ENCODE results near the gene HERC2.

Gene HERC2

DNA sequence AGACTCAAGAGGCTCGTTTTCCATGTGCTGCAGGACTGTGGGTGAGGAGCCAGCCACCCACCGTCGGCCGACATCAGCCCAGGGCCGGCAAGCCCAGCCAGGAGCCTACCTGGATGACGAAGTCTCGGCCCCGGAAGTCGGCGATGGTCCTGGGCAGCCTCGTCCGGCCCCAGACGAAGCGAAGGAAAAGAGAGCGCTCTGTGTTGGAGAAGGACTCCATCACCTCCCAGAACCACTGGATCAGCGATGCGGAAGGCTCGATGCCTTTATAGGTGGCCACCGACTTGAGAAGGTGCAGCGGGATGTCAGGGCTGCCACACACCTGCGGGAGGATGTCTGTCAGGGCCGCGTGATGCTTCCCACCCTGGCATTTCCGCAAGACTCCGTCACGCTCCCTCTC is 209.0 kb downstream of the HERC2 start:
- DNase-seq (ENCODE audit: low spot score), result no peak

DNA sequence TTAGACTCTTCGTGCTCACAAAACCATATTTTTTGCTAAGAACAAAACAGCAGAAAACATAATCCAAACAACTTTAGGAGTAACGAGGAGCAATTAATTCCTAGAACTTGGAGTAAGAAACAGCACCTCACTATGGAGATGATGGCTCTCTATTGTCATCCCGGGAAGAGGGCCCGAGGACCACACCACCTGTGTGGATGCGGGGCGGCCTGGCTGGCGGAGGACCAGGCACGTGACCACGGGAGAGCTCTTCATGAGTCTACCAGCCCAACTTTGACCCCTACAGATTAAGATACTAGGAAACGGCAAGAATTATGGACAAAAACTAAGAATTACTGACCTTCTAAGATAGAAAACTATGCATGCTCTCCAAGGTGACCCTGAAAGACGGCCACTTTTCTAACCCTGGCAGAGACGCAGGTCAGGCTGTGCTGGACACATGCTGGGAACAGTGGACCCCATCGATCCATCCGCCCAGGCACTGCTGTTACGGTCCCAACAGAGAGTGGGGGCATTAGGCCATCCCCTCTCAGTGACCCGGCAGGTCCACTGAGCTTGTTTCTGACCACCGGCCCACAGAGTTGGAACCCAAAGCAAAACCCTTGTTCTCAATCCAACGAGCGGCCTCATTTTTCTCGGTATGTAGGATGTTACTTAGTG is 209.7 kb downstream of the HERC2 start:
- no peak for DNase-seq (ENCODE audit: low spot score)

DNA sequence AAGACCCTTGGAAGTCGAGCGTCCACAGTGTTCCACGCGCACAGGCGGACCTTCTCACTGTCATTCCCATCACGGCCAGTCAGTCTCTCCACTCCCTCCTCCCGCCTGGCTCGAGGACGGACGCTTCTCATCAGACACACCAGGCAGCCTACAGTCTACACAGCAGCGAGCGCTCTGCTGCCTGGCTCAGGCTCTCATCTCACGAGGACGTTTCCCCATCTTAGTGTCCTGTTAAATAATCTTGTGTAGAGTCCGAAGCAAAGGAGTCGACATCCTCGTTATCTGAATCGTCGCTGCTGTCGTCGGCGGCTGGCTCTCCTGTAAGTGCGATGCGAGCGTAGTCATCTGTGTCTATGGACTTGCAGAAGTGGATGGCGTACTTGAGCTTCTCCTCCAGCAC is 210.4 kb downstream of the HERC2 start:
- no peak for DNase-seq (ENCODE audit: low spot score)

DNA sequence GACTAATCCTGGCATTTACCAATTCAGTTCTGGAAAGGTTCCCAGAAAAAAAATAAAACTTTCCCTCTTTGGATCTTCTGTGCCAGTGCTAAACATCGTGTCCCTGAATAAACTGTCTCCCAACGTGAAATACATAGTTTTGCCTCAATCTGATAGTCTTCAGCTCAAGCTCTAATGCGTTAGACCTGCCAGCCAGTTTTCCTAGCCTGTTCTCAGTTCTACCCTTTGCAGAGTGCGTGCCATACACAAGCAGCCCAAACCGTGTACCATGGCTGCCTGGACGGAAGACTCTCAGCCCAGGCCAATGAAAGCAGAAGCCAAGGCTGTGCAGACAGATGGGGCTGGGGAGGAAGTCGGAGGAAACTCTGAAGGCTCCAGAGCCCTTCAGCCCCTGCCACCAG is 211.5 kb downstream of the HERC2 start:
- DNase-seq (ENCODE audit: low spot score), result no peak

DNA sequence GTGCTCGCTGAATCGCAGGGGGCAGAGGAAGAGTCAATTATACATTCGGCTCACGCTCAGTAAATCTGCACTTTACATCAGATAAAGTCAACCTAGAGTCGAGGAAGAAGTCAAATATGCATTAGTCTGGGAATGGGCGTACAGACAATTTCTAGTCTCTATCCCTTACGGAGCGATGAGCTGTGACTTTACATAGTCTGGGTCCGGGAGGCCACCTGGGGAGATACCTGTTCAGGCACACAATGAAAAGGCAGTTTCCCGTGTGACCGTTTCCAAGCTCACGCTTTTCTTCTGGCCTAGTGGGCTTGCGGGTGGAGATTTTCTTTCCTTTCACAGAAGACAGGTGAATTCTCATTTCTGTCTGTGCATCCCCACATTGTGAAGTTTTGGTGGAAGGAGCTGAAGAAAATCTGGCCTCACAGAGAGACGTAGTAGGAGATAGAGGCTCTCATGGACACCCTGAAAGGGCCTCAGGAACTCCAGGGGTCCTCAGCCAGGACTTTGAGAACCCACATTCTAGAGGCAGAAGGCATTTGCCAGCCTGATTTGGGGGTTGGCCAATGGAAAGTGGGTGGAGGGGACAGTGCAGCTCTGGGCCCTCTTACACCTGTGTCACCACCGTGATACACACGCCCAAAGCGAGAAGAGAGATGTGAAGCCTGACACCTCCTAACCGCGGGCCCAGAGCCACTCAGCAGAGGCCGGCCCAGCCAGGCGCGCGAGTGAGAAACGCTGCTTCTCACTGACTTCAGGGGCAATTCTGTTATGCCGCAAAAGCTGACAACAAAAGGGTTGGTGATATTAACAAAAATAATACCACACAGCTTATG is 212.1 kb downstream of the HERC2 start:
- no peak for DNase-seq (ENCODE audit: low spot score)

DNA sequence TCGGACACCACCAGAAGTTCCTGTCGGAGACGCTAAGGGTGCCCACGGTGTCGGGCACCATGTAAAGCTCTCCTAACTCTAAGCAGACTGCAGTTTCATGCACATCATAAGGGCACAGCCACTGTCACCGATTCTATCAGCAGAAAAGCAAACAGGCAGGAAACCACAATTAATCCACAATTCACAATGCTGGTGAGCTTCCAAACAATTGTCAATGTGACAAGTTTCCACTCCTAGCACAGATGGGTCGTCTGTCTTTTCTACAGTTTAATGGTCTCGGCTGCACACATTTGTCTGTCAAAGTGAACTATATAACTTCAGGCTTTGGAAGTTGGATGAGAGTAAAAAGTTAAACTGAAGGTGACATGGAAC is 214.1 kb downstream of the HERC2 start:
- no peak for DNase-seq (ENCODE audit: low spot score)

DNA sequence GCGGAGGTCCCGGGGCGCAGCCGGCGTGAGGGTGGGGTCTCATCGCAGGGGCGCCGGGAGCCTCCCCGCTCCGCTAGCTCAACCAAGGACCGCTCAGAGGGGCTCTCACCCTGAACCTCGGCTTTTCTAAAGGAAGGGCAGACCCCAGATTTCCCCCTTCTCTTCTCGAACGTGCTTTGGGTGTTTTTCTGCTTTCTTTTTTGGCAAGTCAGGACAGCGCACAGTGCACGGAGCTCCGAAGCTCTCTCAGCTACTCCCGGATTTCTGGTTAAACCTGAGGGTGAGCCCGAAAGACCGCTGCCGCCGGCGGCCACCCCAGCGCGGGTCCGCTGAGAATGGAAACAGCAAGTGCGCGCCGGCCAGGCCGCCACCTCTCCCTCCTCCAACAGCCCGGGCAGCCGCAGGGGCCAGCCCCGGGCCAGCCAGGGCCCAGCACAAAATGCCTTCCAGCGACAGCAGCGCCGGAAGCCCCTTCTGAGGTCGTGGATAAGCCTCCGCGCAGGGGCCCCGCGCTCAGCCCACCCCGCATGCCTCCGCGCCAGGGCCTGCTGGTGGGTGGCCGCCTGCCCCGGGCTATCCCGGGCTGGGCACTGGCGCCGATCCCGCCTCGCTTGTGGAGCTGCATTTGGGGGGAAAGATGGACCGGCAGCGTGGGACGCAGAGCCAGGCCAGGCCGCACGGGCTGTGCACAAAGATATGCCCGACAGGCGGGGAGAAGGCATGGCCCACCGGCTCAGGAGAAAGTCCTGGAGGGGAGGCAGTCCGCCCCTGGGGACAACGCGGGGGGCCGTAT is 214.7 kb downstream of the HERC2 start:
- no peak for DNase-seq (ENCODE audit: low spot score)

DNA sequence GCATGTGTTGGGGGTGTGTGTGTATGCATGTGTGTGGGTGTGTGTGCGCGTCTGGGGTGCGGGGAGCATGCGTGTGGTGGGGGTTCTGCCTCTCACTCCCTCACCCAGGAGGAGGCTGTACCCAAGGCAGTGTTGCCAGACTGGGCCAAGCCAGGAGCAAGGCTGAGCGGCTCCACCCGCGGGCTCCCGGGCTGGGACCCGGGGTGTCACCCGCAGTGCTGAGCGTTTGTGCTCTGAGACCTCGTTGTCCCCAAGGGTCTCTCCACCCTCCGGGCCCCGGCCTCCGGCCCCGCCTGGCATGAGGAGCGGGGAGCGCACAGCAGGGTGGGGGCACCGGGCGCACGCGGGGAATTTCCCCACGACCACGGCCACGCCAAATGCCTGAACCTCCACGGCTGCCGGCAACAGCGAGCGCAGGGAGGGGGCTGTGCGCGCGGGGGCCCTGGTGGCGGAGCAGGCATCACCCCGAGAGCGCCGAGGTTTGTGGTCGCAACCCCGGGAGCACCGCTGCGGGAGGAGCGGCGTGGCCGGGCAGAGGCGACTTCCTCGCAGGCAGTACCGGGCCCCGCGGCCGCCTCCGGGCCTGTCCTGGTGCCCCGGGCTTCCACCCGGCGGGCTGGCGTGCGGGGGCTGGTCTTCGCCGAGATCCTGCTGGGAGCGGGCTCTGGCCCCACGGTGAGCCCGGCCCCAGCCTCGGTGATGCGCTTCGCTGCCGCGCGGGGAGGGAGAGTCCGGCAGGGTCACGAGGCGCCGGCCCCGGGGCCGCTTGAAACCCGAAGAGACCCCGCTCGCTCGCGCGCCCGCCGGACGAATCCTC is 215.5 kb downstream of the HERC2 start:
- no peak for DNase-seq (ENCODE audit: low spot score)

DNA sequence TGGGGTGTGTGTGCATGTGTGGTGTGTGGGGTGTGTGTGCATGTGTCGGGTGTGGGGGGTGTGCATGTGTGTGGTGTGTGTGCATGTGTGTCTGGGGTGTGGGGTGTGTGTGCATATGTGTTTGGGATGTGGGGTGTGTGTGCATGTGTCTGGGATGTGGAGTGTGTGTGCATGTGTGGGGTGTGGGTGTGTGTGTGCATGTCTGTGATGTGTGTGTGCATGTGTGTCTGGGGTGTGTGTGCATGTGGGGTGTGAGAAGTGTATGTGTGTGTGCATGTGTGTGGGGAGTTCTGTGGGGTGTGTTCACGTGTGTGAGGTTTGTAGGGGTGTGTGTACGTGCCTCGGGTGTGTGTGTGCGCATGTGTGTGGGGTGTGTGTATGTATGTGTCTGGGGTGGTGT is 216.2 kb downstream of the HERC2 start:
- DNase-seq (ENCODE audit: low spot score), result no peak

DNA sequence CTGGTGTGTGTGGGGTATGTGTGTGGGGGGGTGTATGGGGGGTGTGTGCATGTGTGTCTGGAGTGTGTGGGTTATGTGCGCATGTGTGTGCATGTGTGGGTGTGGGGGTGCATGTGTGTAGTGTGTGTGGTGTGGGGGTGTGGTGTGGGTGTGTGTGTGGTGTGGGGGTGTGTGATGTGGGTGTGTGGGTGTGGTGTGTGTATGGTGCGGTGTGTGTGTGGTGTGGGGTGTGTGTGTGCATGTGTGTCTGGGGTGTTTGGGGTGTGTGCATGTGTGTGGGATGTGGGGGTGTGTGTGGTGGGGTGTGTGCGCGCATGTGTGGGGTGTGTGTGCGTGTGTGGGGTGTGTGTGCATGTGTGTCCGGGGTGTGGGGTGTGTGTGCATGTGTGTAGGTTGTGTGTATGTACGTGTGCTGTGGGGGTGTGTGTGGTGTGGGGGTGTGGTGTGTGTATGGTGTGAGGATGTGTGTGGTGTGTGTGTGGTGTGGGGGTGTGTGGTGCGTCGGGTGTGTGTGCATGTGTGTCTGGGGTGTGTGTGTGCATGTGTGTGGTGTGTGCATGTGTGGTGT is 216.7 kb downstream of the HERC2 start:
- no peak for DNase-seq (ENCODE audit: low spot score)

DNA sequence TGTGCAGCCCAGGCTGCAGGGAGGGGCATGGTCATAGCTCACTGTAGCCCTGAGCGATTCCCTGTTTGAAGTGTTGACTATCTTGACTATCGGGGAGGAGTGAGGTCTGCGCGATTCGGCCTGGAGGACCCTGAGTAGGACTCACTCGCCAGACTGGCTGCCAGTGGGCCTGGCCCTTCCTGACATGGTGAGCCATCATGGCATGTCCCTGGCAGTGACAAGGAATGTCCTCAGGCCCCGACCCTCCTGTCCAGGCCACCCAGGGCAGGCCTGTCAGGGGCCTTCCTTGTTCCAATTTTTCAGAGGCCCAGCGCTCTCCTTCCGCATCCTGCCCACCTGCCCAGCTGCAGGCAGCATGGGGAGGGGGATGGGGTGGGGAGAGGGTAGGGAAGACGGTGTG is 217.7 kb downstream of the HERC2 start:
- DNase-seq (ENCODE audit: low spot score), result no peak

DNA sequence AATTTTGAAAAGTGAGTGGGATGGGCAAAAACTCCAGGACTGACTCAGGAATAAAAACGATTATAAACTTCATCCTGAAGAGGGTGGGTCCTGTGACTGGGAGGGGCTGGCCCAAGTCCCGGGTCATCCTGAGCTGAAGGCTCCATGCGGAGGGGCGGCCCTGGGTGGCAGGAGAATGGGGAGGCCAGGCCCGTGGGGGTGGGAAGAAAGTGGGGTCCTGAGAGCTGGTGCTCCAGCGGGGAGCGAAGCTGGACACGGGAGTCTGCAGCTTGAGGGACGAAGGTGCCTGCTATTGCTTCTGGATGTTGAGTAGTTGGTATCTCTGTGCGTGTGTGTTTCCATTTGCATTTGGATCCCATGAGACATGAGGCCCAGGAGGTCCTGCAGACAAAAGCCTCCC is 218.1 kb downstream of the HERC2 start:
- no peak for DNase-seq (ENCODE audit: low spot score)

DNA sequence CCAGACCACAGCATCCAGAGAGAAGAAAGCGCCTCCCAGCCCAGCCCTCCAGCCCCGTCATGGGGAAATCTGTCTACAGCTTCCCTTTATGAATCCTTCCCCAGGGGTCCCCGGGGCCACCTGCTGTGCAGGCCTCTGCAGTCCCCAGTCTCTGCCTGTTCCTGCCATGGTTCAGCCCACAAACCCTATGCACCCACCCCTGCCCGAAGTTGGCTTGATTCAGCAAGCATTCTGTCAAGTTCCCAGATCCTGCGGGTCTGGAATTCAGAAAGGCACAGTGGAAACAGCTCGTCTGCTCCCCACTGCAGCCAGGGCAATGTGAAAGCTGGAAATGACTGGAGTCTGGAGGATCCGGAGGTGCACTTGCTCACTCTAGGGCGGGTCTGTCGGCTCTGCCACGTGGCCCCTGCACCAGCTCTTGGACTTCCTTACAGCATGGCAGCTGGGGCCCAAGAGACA is 220.0 kb downstream of the HERC2 start:
- DNase-seq (ENCODE audit: low spot score), result no peak

DNA sequence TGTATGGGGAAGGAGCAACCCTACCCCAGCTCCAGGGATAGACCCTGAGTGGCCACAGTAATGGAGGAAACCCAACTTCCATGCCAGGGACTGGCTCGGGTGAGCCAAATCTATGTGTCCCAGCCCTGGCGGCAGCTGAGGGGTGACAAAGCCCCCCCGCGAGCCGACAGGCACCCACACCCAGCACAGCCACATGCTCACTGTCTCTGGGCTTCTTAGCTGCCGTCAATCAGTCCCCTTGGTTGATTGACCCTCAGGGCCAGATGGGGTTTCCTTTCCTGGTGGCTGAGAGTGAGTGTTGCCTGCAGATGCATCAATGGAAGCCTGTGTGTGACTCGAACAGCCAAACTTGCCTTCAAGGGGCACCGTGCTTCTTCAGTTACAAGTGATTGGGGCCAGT is 220.8 kb downstream of the HERC2 start:
- DNase-seq (ENCODE audit: low spot score), result no peak

DNA sequence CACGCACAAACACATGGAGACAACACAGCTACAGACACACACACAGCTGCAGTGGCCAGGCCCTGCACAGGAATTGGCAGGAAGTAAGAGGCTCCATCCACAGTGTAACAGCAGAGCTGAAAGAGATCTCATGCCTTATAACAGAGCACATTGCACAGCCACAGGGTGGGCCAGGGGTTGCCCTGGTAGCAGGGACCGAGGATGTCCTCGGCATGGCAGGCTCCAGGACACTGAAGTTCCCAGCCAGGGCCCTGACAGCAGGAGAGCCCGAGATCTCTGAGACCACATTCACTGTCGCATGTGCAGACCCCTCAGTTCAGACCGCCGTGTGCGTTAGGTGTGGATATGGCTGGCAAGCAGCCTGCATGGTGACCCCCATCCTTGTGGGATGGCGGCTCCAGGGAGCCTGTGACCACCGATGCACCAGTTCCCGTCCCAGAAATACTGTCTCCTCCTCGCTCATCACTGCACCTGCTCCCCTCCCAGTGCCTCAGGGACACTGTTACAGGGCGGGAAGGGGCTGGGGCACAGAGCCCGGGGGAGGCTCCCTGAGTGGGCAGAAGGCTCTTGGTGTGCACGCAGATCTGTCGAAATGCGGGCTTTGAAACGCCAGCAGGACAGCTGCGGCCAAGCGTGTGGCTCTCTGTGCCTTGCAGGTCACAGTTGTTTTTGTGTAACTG is 221.3 kb downstream of the HERC2 start:
- no peak for DNase-seq (ENCODE audit: low spot score)

DNA sequence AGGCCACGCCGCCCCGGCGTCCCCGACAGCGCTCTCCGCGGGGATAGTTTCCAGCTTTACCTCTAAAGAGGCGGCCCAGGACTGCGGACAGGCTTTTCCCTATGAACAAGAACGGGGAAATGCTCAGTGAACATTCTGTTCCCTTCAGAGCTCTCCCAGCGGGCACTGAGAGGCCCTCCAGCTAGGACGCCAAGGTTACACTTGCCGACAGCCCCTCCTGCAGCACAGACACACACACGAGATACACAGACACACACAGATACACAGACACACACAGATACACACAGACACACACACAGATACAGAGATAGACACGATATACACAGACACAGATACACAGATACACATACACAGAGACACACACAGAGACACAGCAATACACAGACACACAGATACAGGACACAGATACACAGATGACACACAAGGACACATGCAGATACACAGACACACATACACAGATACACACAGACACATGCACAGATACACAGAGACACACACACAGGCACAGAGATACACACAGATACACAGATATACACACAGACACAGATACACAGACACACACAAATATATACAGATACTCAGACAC is 222.3 kb downstream of the HERC2 start:
- DNase-seq (ENCODE audit: low spot score), result no peak

DNA sequence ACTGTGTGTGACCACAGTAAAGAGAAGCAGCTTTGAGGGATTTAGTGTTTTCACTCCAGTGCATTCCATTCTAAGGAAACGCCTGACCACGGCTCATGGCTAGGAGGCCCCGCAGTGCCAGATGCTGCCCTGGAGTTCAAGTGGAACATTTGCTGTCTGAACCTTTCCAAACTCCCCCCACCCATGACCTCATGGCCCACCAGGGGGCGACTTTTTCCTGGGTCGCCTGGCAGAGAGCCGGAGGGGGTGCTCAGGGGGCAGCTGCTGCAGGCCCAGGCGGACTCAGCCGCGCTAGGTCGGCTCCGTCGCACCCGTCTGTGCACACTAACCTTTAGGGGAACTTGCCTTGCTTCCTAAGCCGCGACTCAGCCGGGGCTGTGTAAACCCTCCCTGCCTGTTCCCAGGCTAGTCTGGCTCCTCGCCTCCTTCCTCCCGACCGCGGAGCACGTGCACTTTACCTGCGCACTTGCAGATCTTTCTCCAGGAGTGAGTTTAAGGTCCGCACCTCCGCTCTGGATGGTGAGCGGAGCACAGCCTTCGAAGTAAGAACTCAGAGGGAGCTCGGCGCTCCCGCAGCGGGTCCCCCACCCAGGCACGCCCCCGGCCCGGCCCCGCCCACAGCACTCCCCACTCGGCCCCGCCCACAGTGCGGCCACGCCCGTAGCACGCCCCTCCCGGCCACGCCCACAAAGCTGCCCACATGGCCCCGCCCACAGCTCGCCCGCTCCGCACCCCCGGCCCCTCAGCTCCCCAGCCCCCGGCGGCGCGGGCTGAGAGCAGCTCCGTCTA is 223.0 kb downstream of the HERC2 start, which contains the start of gene OCA2:
TSS of gene OCA2 (minus strand) at position 550 of the 789 bp plus-strand sequence. CDS start 17,441 bp downstream, outside the sequence.
- DNase-seq (ENCODE audit: low spot score), result no peak

DNA sequence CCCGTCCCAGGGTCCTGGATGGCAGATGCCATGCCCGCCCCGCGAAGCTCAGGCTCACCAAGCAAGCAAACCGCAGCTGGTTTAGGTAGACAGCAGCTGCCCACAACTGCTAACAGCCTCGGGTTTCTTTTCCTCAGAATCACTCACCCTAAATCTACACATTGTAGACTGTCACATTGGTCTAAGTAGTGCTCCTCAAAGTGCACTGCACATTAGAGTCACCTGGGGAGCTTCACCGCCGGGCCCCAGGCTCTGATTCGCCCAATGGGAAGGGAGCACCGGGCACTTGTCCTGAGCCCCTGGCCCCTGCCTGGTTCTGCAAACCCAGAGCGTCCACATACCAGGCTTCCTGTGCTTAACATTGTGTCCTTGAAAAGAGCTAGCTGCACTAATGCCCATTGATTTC is 223.6 kb downstream of the HERC2 start:
- DNase-seq (ENCODE audit: low spot score), result no peak

DNA sequence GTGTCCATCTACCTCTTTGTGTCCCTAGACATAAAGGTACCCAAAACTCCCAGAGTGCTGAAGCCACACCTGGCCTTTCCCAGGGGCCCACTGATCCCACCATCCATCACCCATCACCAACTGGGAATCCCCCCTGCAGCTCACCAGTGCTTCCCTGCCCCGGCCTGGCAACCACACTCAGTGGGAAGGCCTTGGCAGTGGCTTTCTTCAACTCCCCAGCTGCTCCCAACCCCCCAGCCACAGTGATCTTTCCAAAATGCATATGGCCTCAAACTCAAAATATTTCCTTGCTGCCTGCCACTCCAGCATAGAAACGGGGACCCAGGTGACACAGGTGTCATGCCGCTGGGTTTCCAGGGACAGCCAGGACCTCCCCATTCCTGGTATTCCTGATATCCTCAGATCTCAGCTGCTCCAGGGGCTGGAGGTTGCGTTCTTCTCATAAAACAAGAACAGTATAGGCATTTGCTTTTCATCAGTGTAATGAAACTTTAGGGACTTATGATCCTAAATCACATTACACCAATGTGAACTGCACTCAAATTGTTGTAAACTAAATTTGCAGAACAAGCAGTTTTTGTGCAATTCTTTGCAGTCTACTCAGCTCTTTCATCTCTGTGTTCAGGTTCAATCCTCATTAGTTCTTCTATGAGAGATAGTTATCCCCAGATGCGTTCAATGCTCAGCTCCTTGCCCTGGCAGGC is 224.2 kb downstream of the HERC2 start:
- DNase-seq (ENCODE audit: low spot score), result no peak

Data from putamen (tissue), 1 donor.